A673 (cell line): ENCODE measurements around the gene NAA38. TPM values are rescaled to one million over a fixed set of nuclear protein-coding genes. Genes with fewer than 3 reads are reported as not detected.

Experiments
- BruUV-seq: library from RNA; stranded (reverse); fragments of 400-500 nt; replicated peaks from 2 replicates; lab custom pipeline; 2021; lab: Mats Ljungman, UMichigan
- CTCF ChIA-PET: fragments of 300-600 bp; sonication (Branson Sonifier 250); formaldehyde crosslinking; loops from one replicate; lab custom pipeline; 2022; ENCODE audit warnings: antibody characterized with exemption; lab: Charles Lee
- POLR2A ChIA-PET: fragments of 300-600 bp; sonication (Branson Sonifier 250); formaldehyde crosslinking; loops from one replicate; lab custom pipeline; 2022; ENCODE audit warnings: antibody characterized with exemption; ENCODE audit not compliant: low non-redundant PET; lab: Charles Lee
- DNase-seq: peaks from one replicate; pipeline ENCODE4 v3.0.0-alpha.2; 2015; ENCODE audit warnings: low spot score
- H3K27ac ChIP-seq: fragments of 200-600 bp; sonication (generic); 2 replicates; pipeline ENCODE4 v1.5.1; 2016; ENCODE audit warnings: mixed run types, low read depth, mild to moderate bottlenecking, mixed read lengths, antibody characterized with exemption, low read length; ENCODE audit not compliant: poor library complexity, severe bottlenecking
- H3K27me3 ChIP-seq: fragments of 200-600 bp; sonication (generic); replicated peaks from 2 replicates; pipeline ENCODE4 v1.6.1; 2017; ENCODE audit warnings: mixed run types, low read depth, mild to moderate bottlenecking, mixed read lengths, antibody characterized with exemption, low read length; ENCODE audit not compliant: insufficient read depth, poor library complexity
- H3K36me3 ChIP-seq: fragments of 200-600 bp; sonication (generic); 2 replicates; pipeline ENCODE4 v1.6.1; 2016; ENCODE audit warnings: mixed run types, mild to moderate bottlenecking, mixed read lengths, antibody characterized with exemption, low read length; ENCODE audit not compliant: insufficient read depth, poor library complexity, severe bottlenecking
- H3K4me1 ChIP-seq: fragments of 200-600 bp; sonication (generic); 2 replicates; pipeline ENCODE4 v1.6.1; 2017; ENCODE audit warnings: mixed run types, mild to moderate bottlenecking, mixed read lengths, antibody characterized with exemption, low read length; ENCODE audit not compliant: insufficient read depth, poor library complexity, severe bottlenecking
- H3K4me3 ChIP-seq: fragments of 200-600 bp; sonication (generic); 2 replicates; pipeline ENCODE4 v1.5.1; 2016; ENCODE audit warnings: low read depth, mixed run types, mild to moderate bottlenecking, mixed read lengths, low read length; ENCODE audit not compliant: poor library complexity, severe bottlenecking
- H3K9me3 ChIP-seq: fragments of 200-600 bp; sonication (generic); 2 replicates; pipeline ENCODE4 v1.6.1; 2016; ENCODE audit warnings: mixed run types, low read depth, mild to moderate bottlenecking, mixed read lengths, antibody characterized with exemption, low read length; ENCODE audit not compliant: poor library complexity, severe bottlenecking
- EZH2 ChIP-seq: fragments of 200-600 bp; sonication (generic); IDR thresholded peaks from 2 replicates; pipeline ENCODE4 v1.6.1; 2017; ENCODE audit warnings: borderline replicate concordance, low read depth, mild to moderate bottlenecking, mixed read lengths, antibody characterized with exemption, low read length; ENCODE audit not compliant: poor library complexity, severe bottlenecking
- intact Hi-C: fragments of 100-400 bp; cut with micrococcal nuclease; formaldehyde crosslinking; loops from one replicate; pipeline ENCODE4 v1.10.0; 2022; ENCODE audit not compliant: unreplicated experiment
- total RNA-seq: library from RNA; stranded (reverse); gene quantifications from 2 replicates; pipeline ENCODE4 v1.2.3, GENCODE V29; 2021
- TF ChIP-seq, protein P1 (sequence below): fragments of 300-800, 200-600 bp; sonication (generic); conservative IDR thresholded peaks from 2 replicates; pipeline ENCODE4 v1.5.1; 2017; ENCODE audit warnings: low read depth, mild to moderate bottlenecking, antibody characterized with exemption, low read length, moderate library complexity, mixed read lengths

Gene NAA38
- total RNA-seq, 1 experiment from 2014 or later: 64.3 TPM

DNA sequence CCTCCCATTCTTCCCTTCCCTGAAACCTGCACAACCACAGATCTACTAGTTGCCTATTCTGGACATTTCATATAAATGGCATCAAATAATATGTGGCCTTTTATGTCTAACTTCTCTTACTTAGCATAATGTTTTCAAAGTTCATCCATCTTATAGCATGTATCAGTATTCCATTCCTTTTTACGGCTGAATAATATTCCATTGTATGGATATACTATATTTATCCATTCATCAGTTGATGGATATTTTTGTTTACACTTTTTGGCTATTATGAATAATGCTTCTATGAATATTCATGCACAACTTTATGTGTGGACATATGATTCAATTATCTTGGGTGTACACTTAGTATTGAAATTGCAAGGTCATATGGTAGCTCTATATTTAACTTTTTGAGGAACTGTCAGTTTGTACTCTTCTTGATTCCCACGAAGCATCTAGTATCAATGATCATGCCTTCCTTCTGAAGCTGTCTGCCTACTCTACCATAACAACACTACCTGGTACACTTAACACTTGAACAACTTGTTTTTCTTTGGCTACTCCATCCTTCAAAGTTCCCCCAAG is 18.5 kb upstream of the NAA38 start:
- no peak overlapping the region for H3K27ac ChIP-seq
- no peaks in the 10 kb centered on the region for H3K9me3 ChIP-seq
- no peak for DNase-seq
- intact Hi-C loops: no loop called here
- BruUV-seq: no TSS peak
- H3K4me1 ChIP-seq: no peaks in the 10 kb centered on the region
- no peak for TF ChIP-seq EZH2
- TF ChIP-seq, protein P1, sequence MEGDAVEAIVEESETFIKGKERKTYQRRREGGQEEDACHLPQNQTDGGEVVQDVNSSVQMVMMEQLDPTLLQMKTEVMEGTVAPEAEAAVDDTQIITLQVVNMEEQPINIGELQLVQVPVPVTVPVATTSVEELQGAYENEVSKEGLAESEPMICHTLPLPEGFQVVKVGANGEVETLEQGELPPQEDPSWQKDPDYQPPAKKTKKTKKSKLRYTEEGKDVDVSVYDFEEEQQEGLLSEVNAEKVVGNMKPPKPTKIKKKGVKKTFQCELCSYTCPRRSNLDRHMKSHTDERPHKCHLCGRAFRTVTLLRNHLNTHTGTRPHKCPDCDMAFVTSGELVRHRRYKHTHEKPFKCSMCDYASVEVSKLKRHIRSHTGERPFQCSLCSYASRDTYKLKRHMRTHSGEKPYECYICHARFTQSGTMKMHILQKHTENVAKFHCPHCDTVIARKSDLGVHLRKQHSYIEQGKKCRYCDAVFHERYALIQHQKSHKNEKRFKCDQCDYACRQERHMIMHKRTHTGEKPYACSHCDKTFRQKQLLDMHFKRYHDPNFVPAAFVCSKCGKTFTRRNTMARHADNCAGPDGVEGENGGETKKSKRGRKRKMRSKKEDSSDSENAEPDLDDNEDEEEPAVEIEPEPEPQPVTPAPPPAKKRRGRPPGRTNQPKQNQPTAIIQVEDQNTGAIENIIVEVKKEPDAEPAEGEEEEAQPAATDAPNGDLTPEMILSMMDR: no peak
- peaks cover 13% of the 10 kb centered on the region for H3K36me3 ChIP-seq
- no peak overlapping the region for H3K4me3 ChIP-seq
- H3K27me3 ChIP-seq: no peaks in the 10 kb centered on the region
- CTCF ChIA-PET: interaction anchor here (0.6 kb wide), 1 partner anchor 16 kb away, joined by 4 read pairs; no protein-coding TSS in a partner anchor
- POLR2A ChIA-PET: no interaction called here

DNA sequence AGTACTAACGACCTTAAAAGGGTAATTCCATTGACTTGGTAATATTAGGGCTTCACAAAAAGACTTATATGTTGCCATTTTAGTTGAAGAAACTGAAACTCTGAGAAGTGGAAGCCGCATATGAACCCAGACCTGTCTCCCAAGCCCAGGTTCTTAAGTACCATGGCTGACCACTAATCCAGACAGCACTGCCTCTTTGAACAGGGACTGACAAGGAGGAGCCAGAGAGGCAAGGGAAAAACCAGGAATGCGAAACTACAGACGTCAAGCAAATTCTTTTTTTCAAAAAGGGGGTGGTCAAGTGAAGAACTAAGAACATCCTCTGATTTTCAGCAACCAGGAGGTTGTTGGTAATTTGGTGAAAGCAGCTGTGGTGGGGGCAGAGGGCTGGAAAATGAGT is 15.7 kb upstream of the NAA38 start:
- DNase-seq: no peak
- CTCF ChIA-PET: no interaction called here
- Histone ChIP-seq H3K27me3 (no peaks in the 10 kb centered on the region), H3K9me3 (no peaks in the 10 kb centered on the region), H3K36me3 (peaks cover 8% of the 10 kb centered on the region), H3K27ac (no peak overlapping the region), H3K4me1 (no peaks in the 10 kb centered on the region), H3K4me3 (no peak overlapping the region)
- no TSS peak for BruUV-seq
- TF ChIP-seq EZH2: no peak
- TF ChIP-seq, protein P1: no peak
- POLR2A ChIA-PET: no interaction called here
- intact Hi-C loops: no loop called here

DNA sequence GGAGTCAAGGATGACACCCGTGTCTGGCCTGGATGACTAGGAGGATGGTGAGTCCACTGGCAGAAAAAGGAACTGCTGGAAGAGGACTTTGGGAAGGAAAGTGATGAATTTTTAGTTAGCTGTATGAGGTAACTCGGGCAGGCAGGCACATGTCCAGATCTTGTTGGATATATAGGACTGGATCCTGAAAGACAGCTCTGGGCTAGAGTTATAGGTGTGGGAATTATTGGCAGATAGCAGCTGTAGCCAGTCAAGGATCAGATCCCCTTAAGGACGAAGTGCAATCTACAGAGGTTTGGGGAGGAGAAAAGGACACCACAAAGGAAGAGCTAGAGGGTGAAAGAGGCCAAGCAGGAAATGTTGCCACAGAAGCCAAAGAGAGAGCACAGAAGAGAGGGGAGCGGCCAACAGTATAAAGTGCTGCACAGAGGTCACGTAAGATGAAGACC is 10.5 kb upstream of the NAA38 start:
- no peak for DNase-seq
- intact Hi-C loops: no loop called here
- Histone ChIP-seq H3K27ac (no peak overlapping the region), H3K9me3 (no peaks in the 10 kb centered on the region), H3K4me3 (no peak overlapping the region), H3K27me3 (no peaks in the 10 kb centered on the region), H3K36me3 (no peaks in the 10 kb centered on the region), H3K4me1 (peaks cover 1% of the 10 kb centered on the region)
- CTCF ChIA-PET: no interaction called here
- no TSS peak for BruUV-seq
- POLR2A ChIA-PET: no interaction called here
- TF ChIP-seq, protein P1: no peak
- no peak for TF ChIP-seq EZH2
